Activated CD4-positive, alpha-beta T cell treated with anti-CD3 and anti-CD28 coated beads, Interleukin-2, Interleukin-6, amounts not matched to agents 100 ng/mL and 50 ng/mL, durations not matched to agents 16 hours and 8 hours (primary cell): ENCODE results near the gene PROM1.

Source experiments
- DNase-seq: peaks from one replicate; pipeline ENCODE4 v3.0.0-alpha.2; 2020

PROM1 gene

DNA sequence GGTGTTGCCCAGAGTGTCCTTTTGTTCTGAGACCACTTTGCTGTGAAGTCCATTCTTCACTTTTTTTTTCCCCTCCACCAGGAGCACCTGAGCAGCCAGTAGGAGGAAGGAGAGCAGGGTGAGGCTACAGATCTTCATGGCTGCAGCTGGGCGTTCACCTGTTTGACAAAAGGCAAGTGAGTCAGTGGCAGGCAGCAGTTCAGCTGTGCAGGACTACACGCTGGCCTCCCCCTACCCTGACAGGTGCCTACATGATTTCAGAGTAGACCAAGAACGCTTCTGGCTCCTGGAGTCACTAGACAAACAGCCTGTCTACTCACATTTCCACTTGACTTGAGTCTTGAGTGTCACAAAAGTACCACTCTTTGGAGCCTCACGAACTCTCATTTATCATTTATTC, 147.3 kb downstream of the PROM1 start:
- DNase-seq: no peak

GRCh38 chr4:15935504-15936402, 148.1 kb downstream of the PROM1 start:
- DNase-seq: no peak

DNA sequence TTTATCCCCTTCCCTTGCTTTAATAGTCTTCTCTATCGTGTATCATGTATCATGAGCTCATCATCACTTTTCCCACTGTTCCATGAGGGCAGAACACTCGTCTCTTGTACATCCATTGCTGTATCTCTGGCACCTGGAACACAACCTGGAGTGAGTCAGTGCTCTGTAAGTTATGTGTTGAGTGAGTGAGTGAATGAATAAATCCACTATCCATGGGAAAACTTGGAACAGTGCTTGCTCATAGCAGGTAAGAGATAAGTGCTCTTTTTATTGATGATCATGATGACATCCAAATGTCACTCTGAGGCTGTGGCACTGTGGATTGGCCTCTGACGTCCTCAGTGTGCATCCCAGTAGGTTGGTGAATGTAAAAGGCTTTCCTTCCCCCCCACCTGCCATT, 149.6 kb downstream of the PROM1 start:
- no peak for DNase-seq

- no peak for DNase-seq
These were observed 152.2 kb downstream of the PROM1 start for GRCh38 chr4:15931451-15932210.

- DNase-seq: no peak
These were observed 153.5 kb downstream of the PROM1 start for GRCh38 chr4:15930314-15930713.

- DNase-seq: no peak
These were observed 154.3 kb downstream of the PROM1 start for GRCh38 chr4:15929540-15929939.

DNA sequence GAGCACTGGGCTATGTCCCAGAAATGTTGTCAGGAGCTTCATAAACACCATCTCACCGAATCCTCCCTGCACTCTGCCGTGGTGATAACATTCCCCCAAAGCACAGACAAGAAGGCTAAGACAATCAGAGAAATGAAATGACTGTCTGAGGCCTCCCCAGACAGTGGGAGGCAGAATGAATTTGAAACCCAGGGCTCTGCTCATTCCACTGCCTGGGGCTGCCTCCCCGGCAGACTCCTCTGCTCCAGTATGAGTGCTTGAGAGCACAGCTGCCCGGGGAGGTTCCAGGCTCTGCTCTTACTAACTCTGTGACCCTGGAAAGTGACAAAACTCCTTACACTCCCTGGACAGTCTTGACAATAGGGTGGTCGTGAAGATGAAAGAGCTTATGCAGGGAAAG, 154.9 kb downstream of the PROM1 start:
- no peak for DNase-seq

DNA sequence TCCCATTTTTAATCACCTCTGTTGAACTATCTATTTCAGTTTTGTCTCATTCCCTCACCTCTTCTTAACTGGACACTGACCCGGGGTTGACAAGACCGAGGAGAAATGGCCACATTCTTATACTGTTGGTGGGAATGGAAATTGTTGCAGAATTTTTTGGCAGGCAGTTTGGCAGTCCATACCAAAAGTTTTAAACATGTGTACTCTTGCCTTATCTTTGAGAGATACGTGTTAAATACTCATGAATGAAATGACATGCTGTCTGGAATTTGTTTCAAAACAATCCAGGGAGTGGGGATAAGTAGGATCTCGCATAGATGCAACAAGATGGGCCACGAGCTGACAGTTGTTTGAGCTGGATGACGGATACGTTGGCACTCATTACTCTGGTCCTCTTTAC, 157.3 kb downstream of the PROM1 start:
- DNase-seq: no peak

DNA sequence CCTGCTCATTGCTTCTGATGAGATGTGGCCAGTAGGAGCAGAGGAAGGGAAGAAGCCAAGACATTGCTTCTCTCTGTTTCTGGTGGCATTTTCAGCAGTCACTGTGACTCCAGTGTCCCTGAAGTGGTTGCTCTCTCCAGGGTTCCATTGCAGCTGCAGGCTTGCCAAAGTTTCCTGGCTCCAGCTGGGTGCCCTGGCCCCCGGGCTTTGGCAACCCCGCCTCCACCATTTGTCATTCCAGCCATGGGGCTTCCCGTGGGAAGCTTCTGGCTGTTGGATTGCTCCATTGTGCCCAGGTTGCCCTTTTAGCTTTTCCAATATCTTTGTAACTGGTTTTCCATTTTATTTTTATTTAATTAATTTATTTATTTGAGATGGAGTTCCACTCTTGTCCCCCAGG, 158.0 kb downstream of the PROM1 start:
- no peak for DNase-seq

GRCh38 chr4:15921592-15921932, 162.3 kb downstream of the PROM1 start:
- no peak for DNase-seq

DNA sequence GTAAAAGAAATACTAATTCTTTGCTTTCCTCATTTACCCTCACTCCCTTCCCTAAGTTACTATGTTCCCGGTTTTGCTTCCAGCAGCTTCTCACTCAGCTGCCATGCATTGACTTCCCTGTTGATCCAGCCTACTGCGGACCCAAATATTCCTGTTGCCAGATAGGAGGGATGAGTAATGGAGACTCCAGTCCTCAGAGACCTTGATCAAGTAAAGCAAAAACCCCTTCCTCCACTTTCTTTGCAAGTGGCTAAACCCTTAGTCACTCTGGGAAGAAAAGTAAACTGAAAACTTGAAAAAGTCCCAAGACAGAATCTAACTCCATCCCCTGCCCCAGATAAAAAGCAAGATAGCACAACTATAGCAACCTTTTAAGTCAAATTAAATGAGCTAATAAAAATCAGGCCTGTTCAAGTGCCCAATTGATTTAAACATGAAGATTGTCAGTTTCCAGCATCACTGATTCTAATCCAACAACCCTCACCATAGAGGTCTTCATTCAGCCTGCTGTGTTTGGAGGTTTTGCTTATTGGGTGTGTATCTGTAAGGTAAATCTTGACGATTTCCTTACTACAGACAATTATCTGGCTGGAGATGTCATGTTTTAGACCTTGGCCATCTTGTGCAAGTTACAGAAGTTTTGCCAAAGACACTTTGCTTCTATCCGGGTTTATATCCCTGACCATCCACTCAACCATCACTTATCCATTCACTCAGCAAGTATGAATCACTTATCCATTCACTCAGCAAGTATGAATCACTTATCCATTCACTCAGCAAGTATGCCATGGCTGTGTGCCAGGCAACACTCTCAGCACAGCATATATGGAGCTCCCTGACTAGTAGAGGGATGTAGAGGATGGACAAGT, 162.9 kb downstream of the PROM1 start:
- DNase-seq: no peak

GRCh38 chr4:15918484-15919129, 165.2 kb downstream of the PROM1 start:
- no peak for DNase-seq
